ENCODE measurements around the gene CDK14.

CDK14 gene

GRCh38 chr7:90689260-90689659 is 93.1 kb downstream of the CDK14 start:
- no peak for DNase-seq

GRCh38 chr7:90690159-90690858 is 94.2 kb downstream of the CDK14 start:
- DNase-seq = no peak

- DNase-seq = no peak
Observed at GRCh38 chr7:90692396-90692795, 96.3 kb downstream of the CDK14 start.

GRCh38 chr7:90692947-90693346 is 96.8 kb downstream of the CDK14 start:
- no peak for DNase-seq

GRCh38 chr7:90693939-90694338 is 97.8 kb downstream of the CDK14 start:
- DNase-seq = no peak

GRCh38 chr7:90698616-90699015 is 102.5 kb downstream of the CDK14 start:
- DNase-seq = no peak

- DNase-seq = no peak
Observed at GRCh38 chr7:90701021-90701420, 104.9 kb downstream of the CDK14 start.

GRCh38 chr7:90701771-90702170 is 105.7 kb downstream of the CDK14 start:
- no peak for DNase-seq

GRCh38 chr7:90705391-90706071 is 109.4 kb downstream of the CDK14 start:
- no peak for DNase-seq

GRCh38 chr7:90706072-90706716 is 110.1 kb downstream of the CDK14 start:
- DNase-seq = no peak

- DNase-seq = peak; percentile 77
Observed at GRCh38 chr7:90708841-90709317, 112.8 kb downstream of the CDK14 start.

GRCh38 chr7:90709501-90710465 is 113.7 kb downstream of the CDK14 start:
- DNase-seq = no peak

- DNase-seq = no peak
Observed at GRCh38 chr7:90710466-90710850, 114.3 kb downstream of the CDK14 start.

- DNase-seq = no peak
Observed at GRCh38 chr7:90713628-90714027, 117.5 kb downstream of the CDK14 start.

- no peak for DNase-seq
Observed at GRCh38 chr7:90715067-90715466, 118.9 kb downstream of the CDK14 start.

- no peak for DNase-seq
Observed at GRCh38 chr7:90717296-90718060, 121.4 kb downstream of the CDK14 start.

- DNase-seq = no peak
Observed at GRCh38 chr7:90719155-90719554, 123.0 kb downstream of the CDK14 start.

GRCh38 chr7:90720984-90721760 is 125.1 kb downstream of the CDK14 start:
- no peak for DNase-seq

GRCh38 chr7:90721869-90722431 is 125.8 kb downstream of the CDK14 start:
- no peak for DNase-seq

GRCh38 chr7:90723233-90723632 is 127.1 kb downstream of the CDK14 start:
- DNase-seq = no peak

- DNase-seq = no peak
Observed at GRCh38 chr7:90723866-90724265, 127.7 kb downstream of the CDK14 start.
